Mononuclear cell (primary cell): Measurements from ENCODE around the gene IMPG1. TPM values are rescaled to one million over a fixed set of nuclear protein-coding genes. Genes with fewer than 3 reads are reported as not detected.
"Not testable (repeated sequence)": the region's sequence is repeated elsewhere in the genome, so short reads cannot be mapped to it uniquely, and the experiment has no call there.

Experiments
- H3K27me3 ChIP-seq: 2 replicates; pipeline ENCODE4 v1.6.0; 2011; ENCODE audit warnings: low read length, control low read depth; ENCODE audit not compliant: insufficient read depth
- H3K4me1 ChIP-seq: 2 replicates; pipeline ENCODE4 v1.5.1; 2011; ENCODE audit warnings: mild to moderate bottlenecking, low read length, control low read depth; ENCODE audit not compliant: insufficient read depth
- H3K4me3 ChIP-seq: 2 replicates; pipeline ENCODE4 v1.5.1; 2011; ENCODE audit warnings: mild to moderate bottlenecking, low read length, moderate library complexity
- H3K9me3 ChIP-seq: 2 replicates; pipeline ENCODE4 v1.5.1; 2011; ENCODE audit warnings: low read depth, mild to moderate bottlenecking, control low read depth, low read length
- total RNA-seq: library from RNA; depleted of rRNA; stranded (reverse); fragments of >200 nt; gene quantifications from one replicate; pipeline ENCODE4 v1.2.3, GENCODE V29; 2012

IMPG1 gene
- total RNA-seq, 1 donor, result not detected

DNA sequence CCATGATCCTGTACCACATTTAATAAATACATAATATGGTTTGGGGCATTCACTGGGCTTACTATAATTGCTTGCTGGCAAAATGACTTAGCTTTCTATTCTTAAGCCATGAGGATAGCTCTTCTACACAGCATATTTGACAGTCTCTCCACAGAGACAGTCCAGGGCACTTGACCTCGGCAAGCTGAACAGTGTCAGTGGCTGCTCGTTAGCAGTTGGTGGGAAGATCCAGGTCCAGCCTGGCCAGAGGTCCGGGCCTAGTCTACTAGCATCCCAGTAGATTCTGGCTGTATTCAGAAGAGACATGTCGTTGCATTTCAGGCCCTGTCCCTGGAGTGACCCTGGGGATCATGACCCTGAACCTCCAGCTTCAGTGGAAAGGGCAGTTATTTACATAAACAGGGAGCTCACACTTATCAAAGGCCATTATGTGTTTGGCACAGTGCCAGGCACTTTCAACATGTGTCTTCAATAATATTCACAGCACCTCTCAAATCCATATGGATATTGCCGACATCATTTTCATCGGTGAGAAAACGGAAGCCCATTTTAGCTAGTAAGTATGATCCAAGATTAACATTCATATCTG lies 139.0 kb downstream of the IMPG1 start:
- no peaks in the 10 kb centered on the region for H3K9me3 ChIP-seq
- H3K27me3 ChIP-seq, result peaks cover 16% of the 10 kb centered on the region
- peaks cover 5% of the 10 kb centered on the region for H3K4me1 ChIP-seq
- no peak overlapping the region for H3K4me3 ChIP-seq

DNA sequence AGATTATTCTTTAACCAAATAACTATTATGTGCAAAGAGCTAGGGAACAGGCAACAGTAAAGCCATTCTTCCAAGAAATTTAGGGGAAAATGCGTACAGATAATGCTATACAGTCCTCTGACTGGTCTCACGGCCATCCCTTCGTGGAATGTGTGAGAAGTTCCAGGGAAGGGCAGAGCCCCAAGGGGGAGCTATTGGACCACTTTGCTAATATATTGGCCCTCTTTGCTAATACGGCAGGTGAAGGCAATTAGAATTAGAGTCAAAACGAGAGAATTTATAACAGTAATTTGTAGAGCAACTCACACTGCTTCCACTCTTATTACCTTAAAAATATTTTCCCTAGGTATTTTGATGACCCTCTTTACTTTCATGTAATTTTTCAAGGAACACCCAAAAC lies 140.4 kb downstream of the IMPG1 start:
- Histone ChIP-seq H3K9me3 (no peaks in the 10 kb centered on the region), H3K4me3 (no peak overlapping the region), H3K27me3 (peaks cover 16% of the 10 kb centered on the region), H3K4me1 (peaks cover 5% of the 10 kb centered on the region)

DNA sequence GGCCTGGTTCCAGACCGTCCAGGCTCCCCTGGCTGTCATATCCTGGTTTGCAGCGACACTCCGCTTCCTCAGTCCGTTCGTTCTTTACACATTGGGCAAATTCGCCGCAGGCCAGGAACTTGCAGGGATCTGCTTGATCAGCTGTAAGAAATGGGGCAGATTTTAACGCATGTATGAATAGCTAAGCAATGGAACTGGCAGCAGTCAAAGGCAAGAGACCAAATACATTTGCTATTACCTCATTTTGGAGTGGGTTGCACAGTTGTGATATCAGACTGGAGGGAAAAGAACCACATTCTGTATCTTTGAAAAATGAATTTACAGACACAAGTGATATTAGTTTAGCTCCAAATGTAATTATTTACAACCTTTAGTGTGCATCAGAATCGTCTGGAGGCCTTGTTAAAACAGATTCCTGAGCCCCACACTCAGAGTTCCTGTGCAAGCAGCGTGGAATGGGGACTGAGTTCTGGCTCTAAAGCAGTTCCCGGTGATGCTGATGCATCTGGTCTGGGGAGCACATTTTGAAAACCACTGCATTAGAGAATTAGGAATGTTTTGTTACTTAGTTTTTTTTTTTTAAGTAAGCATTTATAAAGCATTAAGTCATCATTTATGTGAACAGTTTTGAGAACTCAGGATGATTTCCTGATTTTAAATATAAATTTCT lies 141.3 kb downstream of the IMPG1 start:
- peaks cover 5% of the 10 kb centered on the region for H3K4me1 ChIP-seq
- no peaks in the 10 kb centered on the region for H3K9me3 ChIP-seq
- peaks cover 16% of the 10 kb centered on the region for H3K27me3 ChIP-seq
- H3K4me3 ChIP-seq, result no peak overlapping the region

DNA sequence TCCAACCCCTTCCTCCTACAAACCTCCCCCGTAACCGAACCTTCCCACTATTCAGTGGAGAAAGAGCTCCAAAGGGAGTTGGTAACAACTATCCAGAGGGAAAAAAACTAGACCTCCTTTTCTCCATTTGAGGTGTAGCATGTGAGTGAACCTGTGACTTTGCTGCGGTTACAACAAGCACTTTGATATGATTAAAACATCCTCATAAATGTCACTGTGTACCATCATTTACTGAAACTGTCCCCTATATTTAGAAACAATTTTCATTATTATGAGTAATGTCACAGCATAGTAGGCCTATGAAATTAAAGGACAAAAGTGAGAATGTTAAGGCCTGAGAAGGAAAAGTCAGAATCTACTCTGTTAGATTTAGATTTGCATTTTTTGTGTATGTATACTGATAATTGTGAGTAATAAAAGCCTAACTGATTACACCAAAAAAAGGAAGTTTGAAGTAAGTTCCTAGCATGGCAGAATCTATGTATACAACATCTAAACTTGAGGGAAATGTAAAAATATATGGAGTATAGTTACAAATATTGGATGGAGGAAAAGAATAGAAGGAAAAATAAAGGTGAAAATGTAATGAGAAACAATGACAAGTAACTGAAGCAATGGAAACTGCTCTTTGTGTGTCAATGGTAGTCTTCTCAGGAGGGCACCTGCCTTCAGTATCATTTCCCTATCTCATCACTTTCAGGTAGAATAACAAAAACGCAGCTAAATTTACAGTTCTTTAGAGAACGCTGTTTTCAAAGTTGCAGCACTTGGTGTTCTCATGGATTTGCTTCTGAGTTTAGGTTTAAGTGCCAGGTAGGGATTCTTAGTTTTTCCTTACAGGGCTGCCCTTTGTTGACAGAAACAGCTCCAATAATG lies 145.9 kb downstream of the IMPG1 start:
- no peaks in the 10 kb centered on the region for H3K9me3 ChIP-seq
- H3K4me3 ChIP-seq, result no peak overlapping the region
- H3K27me3 ChIP-seq, result no peaks in the 10 kb centered on the region
- no peaks in the 10 kb centered on the region for H3K4me1 ChIP-seq

DNA sequence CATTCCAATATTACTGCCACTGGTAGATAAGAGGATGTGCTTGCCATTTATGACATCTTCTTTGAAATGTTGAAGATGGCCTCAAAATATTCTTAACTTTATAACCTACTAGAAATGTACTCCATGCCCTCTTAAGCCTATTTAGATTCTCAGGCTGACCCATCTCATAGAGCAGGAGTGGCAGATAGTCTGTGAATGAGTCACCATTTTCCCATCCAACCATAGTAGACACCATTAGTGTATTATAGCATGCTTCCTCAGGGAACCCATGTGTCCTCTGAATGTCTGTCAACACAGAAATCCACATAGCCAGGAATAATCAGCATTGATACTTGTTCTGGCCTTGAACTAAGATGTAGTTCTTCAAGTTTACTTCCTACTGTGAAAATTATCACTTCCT lies 150.2 kb downstream of the IMPG1 start:
- Histone ChIP-seq H3K9me3 (no peaks in the 10 kb centered on the region), H3K4me1 (no peaks in the 10 kb centered on the region), H3K27me3 (no peaks in the 10 kb centered on the region), H3K4me3 (no peak overlapping the region)

DNA sequence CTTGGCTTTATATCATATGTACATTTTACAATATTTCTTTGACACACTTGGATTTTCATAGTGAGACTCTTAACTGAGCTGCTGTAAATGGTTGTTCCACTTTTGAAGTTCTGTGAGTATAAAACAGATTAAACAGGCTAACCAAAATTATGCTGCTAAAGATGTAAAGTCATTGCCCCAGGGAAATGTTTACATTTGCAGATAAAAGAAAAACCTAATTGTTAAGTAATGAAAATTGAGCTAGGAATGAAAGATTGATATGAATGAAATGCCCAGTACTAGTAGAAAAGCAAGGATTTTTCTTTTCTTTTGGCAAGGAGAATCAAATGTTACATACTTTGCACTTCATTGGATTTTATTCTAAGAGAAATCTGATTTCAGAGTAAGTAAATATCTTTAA lies 159.4 kb downstream of the IMPG1 start:
- Histone ChIP-seq H3K27me3 (no peaks in the 10 kb centered on the region), H3K4me3 (no peak overlapping the region), H3K9me3 (no peaks in the 10 kb centered on the region), H3K4me1 (no peaks in the 10 kb centered on the region)

DNA sequence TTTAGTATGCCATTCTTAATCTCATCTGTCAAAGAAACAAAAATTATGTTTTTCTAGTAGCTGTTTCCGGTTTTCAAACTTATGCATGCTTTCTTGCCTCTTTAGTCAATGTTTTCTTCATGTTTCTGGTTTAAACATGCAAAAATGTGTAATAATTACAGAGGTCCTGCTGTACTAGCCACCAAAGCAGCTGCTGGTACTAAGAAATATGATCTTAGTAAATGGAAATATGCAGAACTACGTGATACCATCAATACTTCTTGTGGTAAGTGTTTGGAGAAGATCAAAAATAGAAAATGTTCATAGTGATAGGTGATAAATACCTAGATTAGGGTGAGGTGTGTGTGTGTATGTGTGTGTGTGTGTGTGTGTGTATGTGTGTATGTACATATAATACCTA lies 165.0 kb downstream of the IMPG1 start:
- Histone ChIP-seq H3K4me1 (no peaks in the 10 kb centered on the region), H3K9me3 (no peaks in the 10 kb centered on the region), H3K4me3 (no peak overlapping the region)

DNA sequence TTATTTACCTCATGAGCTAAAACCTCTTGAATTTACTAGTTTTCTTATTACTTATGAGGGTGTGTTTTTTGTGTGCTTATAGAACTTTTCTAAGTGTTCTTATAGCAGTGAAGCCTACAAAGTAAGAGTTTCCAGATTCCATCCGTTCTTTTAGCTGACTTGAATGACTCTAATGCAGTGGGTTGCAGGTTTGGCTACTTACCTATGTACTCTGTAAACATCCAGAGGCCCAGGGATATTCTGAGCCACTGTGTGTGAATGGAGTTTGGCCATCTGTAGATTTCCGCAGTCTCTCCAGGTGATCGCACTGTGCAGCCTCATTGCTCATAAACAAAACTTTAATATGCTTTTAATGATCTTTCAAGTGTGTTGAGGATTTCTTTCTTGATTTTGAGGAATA lies 165.6 kb downstream of the IMPG1 start:
- no peaks in the 10 kb centered on the region for H3K27me3 ChIP-seq
- no peak overlapping the region for H3K4me3 ChIP-seq
- H3K9me3 ChIP-seq, result no peaks in the 10 kb centered on the region
- no peaks in the 10 kb centered on the region for H3K4me1 ChIP-seq

More for the DNA sequence above, 165.0 kb downstream of the IMPG1 start:
- H3K27me3 ChIP-seq, result no peaks in the 10 kb centered on the region

DNA sequence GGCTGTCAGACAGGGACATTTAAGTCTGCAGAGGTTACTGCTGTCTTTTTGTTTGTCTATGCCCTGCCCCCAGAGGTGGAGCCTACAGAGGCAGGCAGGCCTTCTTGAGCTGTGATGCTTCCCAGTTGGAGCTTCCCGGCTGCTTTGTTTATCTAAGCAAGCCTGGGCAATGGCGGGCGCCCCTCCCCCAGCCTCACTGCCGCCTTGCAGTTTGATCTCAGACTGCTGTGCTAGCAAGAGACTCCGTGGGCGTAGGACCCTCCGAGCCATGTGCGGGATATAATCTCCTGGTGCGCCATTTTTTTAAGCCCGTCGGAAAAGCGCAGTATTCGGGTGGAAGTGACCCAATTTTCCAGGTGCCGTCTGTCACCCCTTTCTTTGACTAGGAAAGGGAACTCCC lies 167.3 kb downstream of the IMPG1 start:
- not testable (repeated sequence) for H3K27me3 ChIP-seq, H3K4me3 ChIP-seq, H3K4me1 ChIP-seq, H3K9me3 ChIP-seq

DNA sequence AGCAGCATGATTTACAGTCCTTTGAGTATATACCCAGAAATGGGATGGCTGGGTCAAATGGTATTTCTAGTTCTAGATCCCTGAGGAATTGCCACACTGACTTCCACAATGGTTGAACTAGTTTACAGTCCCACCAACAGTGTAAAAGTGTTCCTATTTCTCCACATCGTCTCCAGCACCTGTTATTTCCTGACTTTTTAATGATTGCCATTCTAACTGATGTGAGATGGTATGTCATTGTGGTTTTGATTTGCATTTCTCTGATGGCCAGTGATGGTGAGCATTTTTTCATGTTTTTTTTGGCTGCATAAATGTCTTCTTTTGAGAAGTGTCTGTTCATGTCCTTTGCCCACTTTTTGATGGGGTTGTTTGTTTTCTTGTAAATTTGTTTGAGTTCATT lies 172.2 kb downstream of the IMPG1 start:
- not testable (repeated sequence) for H3K27me3 ChIP-seq, H3K9me3 ChIP-seq, H3K4me3 ChIP-seq, H3K4me1 ChIP-seq

DNA sequence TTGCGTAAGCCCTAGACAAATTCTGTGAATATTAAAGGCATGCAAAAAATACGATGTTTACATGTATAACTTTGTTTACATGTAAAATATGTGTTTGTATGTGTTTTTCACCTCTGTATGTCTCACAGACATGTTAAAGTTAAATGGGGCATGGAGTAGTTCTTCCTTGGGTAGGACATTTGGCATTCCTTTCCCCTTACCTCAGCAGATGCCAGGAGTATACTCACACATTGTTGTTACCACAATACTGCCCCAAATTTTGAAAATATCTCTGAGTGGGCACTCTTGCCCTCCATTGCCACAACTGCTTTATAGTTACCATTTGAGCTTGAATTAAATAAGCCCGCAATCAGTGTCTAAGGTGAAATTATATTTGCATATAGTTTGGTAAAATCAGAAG lies 175.9 kb downstream of the IMPG1 start:
- no peak overlapping the region for H3K4me3 ChIP-seq
- no peaks in the 10 kb centered on the region for H3K4me1 ChIP-seq
- H3K27me3 ChIP-seq, result no peaks in the 10 kb centered on the region
- no peaks in the 10 kb centered on the region for H3K9me3 ChIP-seq

DNA sequence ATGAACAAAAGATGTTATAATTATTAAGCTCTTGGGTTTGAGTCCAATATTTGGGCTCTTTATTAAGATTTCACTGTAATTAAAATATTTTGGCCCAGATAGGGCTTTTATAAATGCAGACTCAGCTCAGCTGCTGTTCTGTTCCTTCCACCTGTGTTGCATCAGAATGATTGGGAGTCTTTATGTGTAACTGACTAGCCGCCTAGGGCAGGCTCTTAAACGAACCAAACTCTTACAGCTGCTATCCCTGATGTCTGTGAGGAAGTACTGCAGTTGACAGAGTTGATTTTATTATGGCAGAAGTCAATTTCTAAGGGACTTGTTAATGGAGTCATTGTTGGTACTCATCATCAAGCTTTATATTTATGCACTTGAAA lies 178.7 kb downstream of the IMPG1 start:
- H3K9me3 ChIP-seq, result no peaks in the 10 kb centered on the region
- no peak overlapping the region for H3K4me3 ChIP-seq
- H3K27me3 ChIP-seq, result no peaks in the 10 kb centered on the region
- no peaks in the 10 kb centered on the region for H3K4me1 ChIP-seq

DNA sequence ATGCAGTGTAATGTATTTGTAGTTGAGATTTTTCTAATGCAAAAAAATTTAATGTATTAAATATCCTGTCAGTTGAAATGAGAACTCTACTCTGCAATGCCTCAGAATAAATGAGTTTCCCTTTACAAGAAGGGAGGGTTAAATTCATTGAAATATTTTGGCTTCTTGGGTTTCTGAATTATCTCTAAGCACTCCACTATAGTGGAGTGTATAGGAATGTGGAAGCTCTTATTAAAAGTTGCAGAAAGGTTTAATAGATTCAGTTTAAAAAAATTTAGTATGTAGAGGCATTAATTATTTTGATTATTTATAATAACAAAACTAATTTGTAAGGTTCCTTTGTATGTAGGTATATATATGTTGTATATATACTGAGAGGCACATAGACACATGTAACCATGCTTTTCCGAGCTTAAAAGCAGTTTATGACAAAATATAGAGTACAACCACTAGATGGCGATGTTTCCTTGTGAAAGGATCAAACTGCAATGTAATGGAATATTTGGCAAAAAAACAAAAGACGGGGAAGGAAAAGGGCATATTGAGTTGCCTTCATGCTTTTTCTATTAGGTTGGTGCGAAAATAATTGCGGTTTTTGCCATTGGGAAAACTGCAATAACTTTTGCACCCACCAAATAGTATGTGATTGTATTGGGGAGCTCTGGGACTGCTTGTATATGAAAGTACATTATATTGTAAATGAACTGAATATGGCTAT lies 179.2 kb downstream of the IMPG1 start:
- Histone ChIP-seq H3K4me1 (no peaks in the 10 kb centered on the region), H3K9me3 (no peaks in the 10 kb centered on the region), H3K27me3 (no peaks in the 10 kb centered on the region), H3K4me3 (no peak overlapping the region)

DNA sequence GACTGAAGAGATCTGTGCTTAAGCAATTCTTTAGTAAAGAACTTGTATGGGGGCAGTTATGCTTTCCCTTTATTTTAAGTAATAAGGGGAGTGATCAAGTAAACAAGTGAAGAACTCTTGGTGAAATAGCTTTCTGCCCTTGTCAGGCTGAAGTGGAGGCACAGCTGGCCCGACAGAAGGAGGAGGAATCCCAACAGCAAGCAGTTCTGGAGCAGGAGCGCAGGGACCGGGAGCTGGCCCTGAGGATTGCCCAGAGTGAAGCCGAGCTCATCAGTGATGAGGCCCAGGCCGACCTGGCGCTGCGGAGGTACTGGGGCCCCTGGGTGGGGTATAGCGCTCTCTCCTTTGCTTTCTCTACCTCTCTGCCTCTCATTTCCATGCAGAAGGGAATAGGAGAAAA lies 180.1 kb downstream of the IMPG1 start:
- Histone ChIP-seq H3K27me3 (no peaks in the 10 kb centered on the region), H3K4me3 (no peak overlapping the region), H3K9me3 (no peaks in the 10 kb centered on the region), H3K4me1 (no peaks in the 10 kb centered on the region)

DNA sequence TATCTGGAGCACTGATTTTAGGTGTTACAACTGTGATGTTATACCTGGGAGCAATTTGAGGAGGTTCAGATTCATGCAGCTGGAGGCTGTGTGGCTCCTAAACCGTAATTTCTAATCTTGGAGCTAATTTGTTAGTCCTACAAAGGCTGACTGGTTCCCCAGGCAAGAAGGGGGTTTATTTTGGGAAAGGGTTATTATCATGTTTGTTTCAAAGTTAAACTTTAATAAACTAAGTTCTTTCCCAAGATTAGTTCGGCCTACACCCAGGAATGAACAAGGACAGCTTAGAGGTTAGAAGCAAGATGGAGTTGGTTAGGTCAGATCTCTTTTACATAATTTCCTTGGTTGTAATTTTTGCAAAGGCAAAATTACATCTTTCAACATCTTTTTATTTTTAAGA lies 187.6 kb downstream of the IMPG1 start:
- no peaks in the 10 kb centered on the region for H3K4me1 ChIP-seq
- H3K4me3 ChIP-seq, result no peak overlapping the region
- H3K9me3 ChIP-seq, result no peaks in the 10 kb centered on the region
- H3K27me3 ChIP-seq, result no peaks in the 10 kb centered on the region
